A549 (cell line): ENCODE data around the gene ASMTL. TPM values are rescaled to one million over a fixed set of nuclear protein-coding genes. Genes with fewer than 3 reads are reported as not detected.

ENCODE experiments used
- ATAC-seq, 2 experiments: fragments of 200-7000 bp in 1 of 2; fragments of >200 bp in 1 of 2; cut with Nextera tagmentation in 1 of 2; cut with Tn5 transposase in 1 of 2; 3 replicates each; pipeline versions ENCODE4 v1.8.0 to v1.9.1; 2018 to 2020; ENCODE audit warnings: mild to moderate bottlenecking in 1 of 2, moderate library complexity in 1 of 2
- CTCF ChIA-PET: fragments of 300-600 bp; sonication (Branson Sonifier 250); formaldehyde crosslinking; extraction: SDS; loops from one replicate; lab custom pipeline; 2021; ENCODE audit warnings: antibody characterized with exemption, inconsistent platforms; lab: Yijun Ruan, JAX
- POLR2A ChIA-PET: fragments of 350-600 bp; formaldehyde crosslinking; extraction: SDS; loops from one replicate; lab custom pipeline; 2021; ENCODE audit warnings: antibody characterized with exemption, inconsistent platforms; lab: Yijun Ruan, JAX
- DNase-seq, 2 experiments: peaks; one replicate each; pipeline versions ENCODE4 v3.0.0 to v3.0.0-alpha.2; 2011 to 2016; ENCODE audit warnings: low read depth in 1 of 2, low spot score in 1 of 2
- FAIRE-seq: peaks from 2 replicates; lab custom pipeline; 2011; peaks lifted over from hg19 to GRCh38; lab: Jason Lieb, UNC
- H3K27ac ChIP-seq, 2 experiments: fragments of >200 bp; sonication (Bioruptor Twin); formaldehyde crosslinking; 3 replicates each; pipeline ENCODE4 v1.5.1; 2016 to 2017
- H3K4me1 ChIP-seq: fragments of >200 bp; sonication (Bioruptor Twin); formaldehyde crosslinking; 3 replicates; pipeline ENCODE4 v1.6.1; 2016
- H3K4me2 ChIP-seq: fragments of >200 bp; sonication (Bioruptor Twin); formaldehyde crosslinking; 3 replicates; pipeline ENCODE4 v1.6.1; 2016
- H3K4me3 ChIP-seq: fragments of >200 bp; sonication (Bioruptor Twin); formaldehyde crosslinking; 3 replicates; pipeline ENCODE4 v1.5.1; 2016
- H3K9me3 ChIP-seq: fragments of >200 bp; sonication (Bioruptor Twin); formaldehyde crosslinking; 3 replicates; pipeline ENCODE4 v1.6.1; 2016
- CBX8 ChIP-seq: fragments of 200-600 bp; sonication (generic); IDR thresholded peaks from 2 replicates; pipeline ENCODE4 v1.6.1; 2016
- CEBPB ChIP-seq, 2 experiments: fragments of >200 bp in 1 of 2; sonication (Bioruptor Twin) in 1 of 2; formaldehyde crosslinking in 1 of 2; IDR thresholded peaks; 2 replicates each; pipeline ENCODE4 v1.6.1; 2012 to 2016
- EHMT2 ChIP-seq: fragments of 200-600 bp; sonication (generic); IDR thresholded peaks from 2 replicates; pipeline ENCODE4 v1.6.1; 2016; ENCODE audit warnings: antibody characterized with exemption, low read depth, mild to moderate bottlenecking, moderate library complexity
- FOXS1 ChIP-seq: fragments of 250-450 bp; sonication (Bioruptor Pico); IDR thresholded peaks from 2 replicates; pipeline ENCODE4 v1.5.0; 2020; ENCODE audit warnings: mild to moderate bottlenecking, moderate library complexity
- HDAC2 ChIP-seq: fragments of 200-600 bp; sonication (generic); IDR thresholded peaks from 2 replicates; pipeline ENCODE4 v1.6.1; 2016
- HOXB13 ChIP-seq: fragments of 250-450 bp; sonication (Bioruptor Pico); IDR thresholded peaks from 2 replicates; pipeline ENCODE4 v1.5.0; 2020; ENCODE audit warnings: low read depth, mild to moderate bottlenecking, moderate library complexity
- JUN ChIP-seq, 2 experiments: fragments of >200 bp; sonication (Bioruptor Twin); formaldehyde crosslinking; IDR thresholded peaks; 2 replicates in 1 of 2; 3 replicates in 1 of 2; pipeline ENCODE4 v1.6.1; 2016 to 2017
- JUNB ChIP-seq: fragments of >200 bp; sonication (Bioruptor Twin); formaldehyde crosslinking; IDR thresholded peaks from 2 replicates; pipeline ENCODE4 v1.6.1; 2016
- KDM1A ChIP-seq: fragments of 200-600 bp; sonication (generic); IDR thresholded peaks from 2 replicates; pipeline ENCODE4 v1.6.1; 2016; ENCODE audit warnings: low read depth, mild to moderate bottlenecking
- KDM5A ChIP-seq: fragments of 200-600 bp; sonication (generic); IDR thresholded peaks from 2 replicates; pipeline ENCODE4 v1.6.1; 2016; ENCODE audit warnings: antibody characterized with exemption, mild to moderate bottlenecking
- MAFK ChIP-seq: fragments of 450-650 bp; IDR thresholded peaks from 2 replicates; pipeline ENCODE4 v1.6.1; 2014; ENCODE audit not compliant: partially characterized antibody
- MAX ChIP-seq: IDR thresholded peaks from 2 replicates; pipeline ENCODE4 v1.6.1; 2012
- MAZ ChIP-seq: fragments of 150-350 bp; IDR thresholded peaks from 2 replicates; pipeline ENCODE4 v1.6.1; 2014; ENCODE audit warnings: antibody characterized with exemption, low read depth, low read length, borderline replicate concordance
- MYC ChIP-seq: IDR thresholded peaks from 2 replicates; pipeline ENCODE4 v1.6.1; 2012; ENCODE audit warnings: mild to moderate bottlenecking, inconsistent platforms, low read length, improper control_type of control experiment, borderline replicate concordance
- POLR2AphosphoS2 ChIP-seq: conservative IDR thresholded peaks from 2 replicates; pipeline ENCODE4 v1.6.1; 2012; ENCODE audit warnings: low read length, improper control_type of control experiment, inconsistent platforms
- RAD21 ChIP-seq, 2 experiments: fragments of >200 bp in 1 of 2; sonication (Bioruptor Twin) in 1 of 2; formaldehyde crosslinking in 1 of 2; IDR thresholded peaks in 1 of 2; conservative IDR thresholded peaks in 1 of 2; 2 replicates in 1 of 2; 3 replicates in 1 of 2; pipeline ENCODE4 v1.6.1; 2012 to 2018; ENCODE audit warnings: inconsistent platforms in 1 of 2
- RARB ChIP-seq: fragments of 250-450 bp; sonication (Bioruptor Pico); IDR thresholded peaks from 2 replicates; pipeline ENCODE4 v1.8.0; 2021; ENCODE audit warnings: mild to moderate bottlenecking, moderate library complexity
- RCOR1 ChIP-seq: fragments of 150-350 bp; IDR thresholded peaks from 2 replicates; pipeline ENCODE4 v1.6.1; 2014; ENCODE audit warnings: antibody characterized with exemption, low read length, low read depth
- RFX5 ChIP-seq: fragments of 450-650 bp; IDR thresholded peaks from 2 replicates; pipeline ENCODE4 v1.7.1; 2014; ENCODE audit warnings: antibody characterized with exemption, mild to moderate bottlenecking, moderate library complexity
- TFCP2L1 ChIP-seq: fragments of 250-450 bp; sonication (Bioruptor Pico); IDR thresholded peaks from 2 replicates; pipeline ENCODE4 v1.5.0; 2021; ENCODE audit warnings: mild to moderate bottlenecking
- ZFP36 ChIP-seq: fragments of 450-650 bp; IDR thresholded peaks from 2 replicates; pipeline ENCODE4 v1.6.1; 2014; ENCODE audit warnings: borderline replicate concordance; ENCODE audit not compliant: partially characterized antibody
- ZNF302 ChIP-seq: fragments of 250-450 bp; sonication (Bioruptor Pico); IDR thresholded peaks from 2 replicates; pipeline ENCODE4 v1.9.0; 2021; ENCODE audit warnings: inconsistent platforms, mild to moderate bottlenecking, moderate library complexity
- WGBS: methylation state at CpG from one replicate; pipeline ENCODE4 v1.1.6; 2017; ENCODE audit errors: missing lambda C conversion rate; 5-methylcytosine and 5-hydroxymethylcytosine counted together
- polyA plus RNA-seq, 4 experiments: library from polyadenylated mRNA; depleted of rRNA in 3 of 4; stranded (reverse); fragments of >200 nt; fragmentation: RNase III in 1 of 4; extraction: RNeasy Plus Mini Kit Qiagen cat#74134 plus additional on column Dnase treatment in 1 of 4; gene quantifications; 2 replicates in 3 of 4; 3 replicates in 1 of 4; pipeline ENCODE4 v1.2.3, GENCODE V29; 2011 to 2017

ASMTL gene
- polyA plus RNA-seq, 2 of the 4 experiments (the other 2 are of a cell fraction) = 12.3 to 15.4 TPM

- no peak for TF ChIP-seq TFCP2L1 (CRISPR knock-in tag)
Measured at GRCh38 chrX:1387141-1387776, 65.5 kb downstream of the ASMTL start (continued).

GRCh38 chrX:1386338-1387127 lies 66.2 kb downstream of the ASMTL start:
- FAIRE-seq (no peak), DNase-seq (no peak), ATAC-seq (no peak)
- H3K9me3 ChIP-seq = no peaks in the 10 kb centered on the region
- ChIA-PET CTCF (no interaction called here), POLR2A (no interaction called here)
- H3K4me1 ChIP-seq = peaks cover 37% of the 10 kb centered on the region
- no peak overlapping the region for H3K4me3 ChIP-seq
- no peak overlapping the region for H3K27ac ChIP-seq
- no peak overlapping the region for H3K4me2 ChIP-seq
- WGBS = 94% methylated on average over 35 of the region's 41 CpGs
- no peak for TF ChIP-seq ZNF302 (CRISPR knock-in tag)
- no peak for TF ChIP-seq FOXS1 (CRISPR knock-in tag)
- no peak for TF ChIP-seq RCOR1
- TF ChIP-seq MAX = no peak
- no peak for TF ChIP-seq CEBPB (IDR thresholded peaks at IDR 0.05)
- TF ChIP-seq TFCP2L1 (CRISPR knock-in tag) = no peak
- no peak for TF ChIP-seq EHMT2
- TF ChIP-seq MAZ = no peak
- TF ChIP-seq KDM5A = no peak
- no peak for TF ChIP-seq JUNB
- TF ChIP-seq RFX5 = no peak
- no peak for TF ChIP-seq RAD21 (conservative IDR thresholded peaks at IDR 0.05 in 1 of 2, IDR thresholded peaks at IDR 0.05 in 1 of 2)
- no peak for TF ChIP-seq HOXB13
- no peak for TF ChIP-seq HDAC2
- TF ChIP-seq CBX8 = no peak
- TF ChIP-seq MAFK = no peak
- TF ChIP-seq RARB (CRISPR knock-in tag) = no peak
- TF ChIP-seq ZFP36 = no peak
- TF ChIP-seq MYC = no peak
- TF ChIP-seq POLR2AphosphoS2 = no peak

- H3K4me3 ChIP-seq = no peak overlapping the region
- POLR2A ChIA-PET = no interaction called here
- CTCF ChIA-PET = no interaction called here
- no peak for FAIRE-seq
- peaks cover 35% of the 10 kb centered on the region for H3K4me1 ChIP-seq
- H3K4me2 ChIP-seq = no peak overlapping the region
- DNase-seq = no peak
- H3K27ac ChIP-seq = no peak overlapping the region
- H3K9me3 ChIP-seq = no peaks in the 10 kb centered on the region
- WGBS = 95% methylated on average over 30 of the region's 36 CpGs
- no peak for TF ChIP-seq KDM1A
- TF ChIP-seq JUN (IDR thresholded peaks at IDR 0.05) = peak in 1 of 2 experiments; percentile 5; a peak in 1 of 5 replicates
- TF ChIP-seq POLR2AphosphoS2 = 0 out of 2 replicates have a peak, but pooled peaks have one; percentile 57
- no peak for ATAC-seq
Measured at GRCh38 chrX:1385253-1386223, 67.2 kb downstream of the ASMTL start.
